Measurements from ENCODE around the gene TEX51.

Gene TEX51

DNA sequence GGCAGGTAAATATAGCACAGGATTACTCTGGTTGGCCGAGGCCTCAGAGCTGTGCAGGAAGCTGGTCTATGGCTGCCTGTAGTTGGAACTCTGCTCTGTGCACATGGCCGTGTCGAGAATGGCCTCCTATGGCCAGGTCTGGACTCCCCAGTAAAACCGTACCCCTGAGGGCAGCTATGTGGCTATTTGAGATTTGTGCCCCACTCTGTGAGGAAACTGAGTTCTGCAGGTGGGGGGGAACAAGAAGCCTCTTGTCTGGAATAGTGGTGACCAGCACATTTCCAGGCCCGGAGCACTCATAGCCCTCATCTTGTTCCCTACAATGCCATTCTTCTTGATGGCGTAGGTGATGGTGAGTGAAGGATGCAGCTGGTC lies 15.0 kb upstream of the TEX51 start:
- no peaks in the 10 kb centered on the region for H3F3A ChIP-seq (ENCODE audit: insufficient read depth, low read length)
- H3K9me2 ChIP-seq (replicated peaks; ENCODE audit: insufficient read depth, low read length): no peaks in the 10 kb centered on the region
- no peaks in the 10 kb centered on the region for H3K4me1 ChIP-seq (ENCODE audit: low read length)
- no peak overlapping the region for H3K4me2 ChIP-seq (ENCODE audit: low read depth, low read length)
- no peak for TF ChIP-seq EZH2 (optimal IDR thresholded peaks at IDR 0.05; ENCODE audit: low read depth, low read length)
- TF ChIP-seq, protein P1, sequence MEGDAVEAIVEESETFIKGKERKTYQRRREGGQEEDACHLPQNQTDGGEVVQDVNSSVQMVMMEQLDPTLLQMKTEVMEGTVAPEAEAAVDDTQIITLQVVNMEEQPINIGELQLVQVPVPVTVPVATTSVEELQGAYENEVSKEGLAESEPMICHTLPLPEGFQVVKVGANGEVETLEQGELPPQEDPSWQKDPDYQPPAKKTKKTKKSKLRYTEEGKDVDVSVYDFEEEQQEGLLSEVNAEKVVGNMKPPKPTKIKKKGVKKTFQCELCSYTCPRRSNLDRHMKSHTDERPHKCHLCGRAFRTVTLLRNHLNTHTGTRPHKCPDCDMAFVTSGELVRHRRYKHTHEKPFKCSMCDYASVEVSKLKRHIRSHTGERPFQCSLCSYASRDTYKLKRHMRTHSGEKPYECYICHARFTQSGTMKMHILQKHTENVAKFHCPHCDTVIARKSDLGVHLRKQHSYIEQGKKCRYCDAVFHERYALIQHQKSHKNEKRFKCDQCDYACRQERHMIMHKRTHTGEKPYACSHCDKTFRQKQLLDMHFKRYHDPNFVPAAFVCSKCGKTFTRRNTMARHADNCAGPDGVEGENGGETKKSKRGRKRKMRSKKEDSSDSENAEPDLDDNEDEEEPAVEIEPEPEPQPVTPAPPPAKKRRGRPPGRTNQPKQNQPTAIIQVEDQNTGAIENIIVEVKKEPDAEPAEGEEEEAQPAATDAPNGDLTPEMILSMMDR (IDR thresholded peaks at IDR 0.05; ENCODE audit: low read length): no peak
- no peak for TF ChIP-seq EZH2phosphoT487 (IDR thresholded peaks at IDR 0.05; ENCODE audit: low read length)
- no peaks in the 10 kb centered on the region for H3K27me3 ChIP-seq (replicated peaks; ENCODE audit: insufficient read depth, low read length)
- H3K4me3 ChIP-seq (ENCODE audit: low read length): no peak overlapping the region
- no peaks in the 10 kb centered on the region for H3K9me3 ChIP-seq (replicated peaks; ENCODE audit: insufficient read depth, low read length)
- DNase-seq: no peak
- H3K27ac ChIP-seq (ENCODE audit: low read length): no peak overlapping the region
- no peak overlapping the region for H3K9ac ChIP-seq (ENCODE audit: low read length)
- no peaks in the 10 kb centered on the region for H4K20me1 ChIP-seq (ENCODE audit: insufficient read depth, low read length)
- H3K79me2 ChIP-seq (ENCODE audit: low read length): no peaks in the 10 kb centered on the region
- no peaks in the 10 kb centered on the region for H3K36me3 ChIP-seq (replicated peaks; ENCODE audit: insufficient read depth, low read length)
- no peak overlapping the region for H2AFZ ChIP-seq (ENCODE audit: low read length)

DNA sequence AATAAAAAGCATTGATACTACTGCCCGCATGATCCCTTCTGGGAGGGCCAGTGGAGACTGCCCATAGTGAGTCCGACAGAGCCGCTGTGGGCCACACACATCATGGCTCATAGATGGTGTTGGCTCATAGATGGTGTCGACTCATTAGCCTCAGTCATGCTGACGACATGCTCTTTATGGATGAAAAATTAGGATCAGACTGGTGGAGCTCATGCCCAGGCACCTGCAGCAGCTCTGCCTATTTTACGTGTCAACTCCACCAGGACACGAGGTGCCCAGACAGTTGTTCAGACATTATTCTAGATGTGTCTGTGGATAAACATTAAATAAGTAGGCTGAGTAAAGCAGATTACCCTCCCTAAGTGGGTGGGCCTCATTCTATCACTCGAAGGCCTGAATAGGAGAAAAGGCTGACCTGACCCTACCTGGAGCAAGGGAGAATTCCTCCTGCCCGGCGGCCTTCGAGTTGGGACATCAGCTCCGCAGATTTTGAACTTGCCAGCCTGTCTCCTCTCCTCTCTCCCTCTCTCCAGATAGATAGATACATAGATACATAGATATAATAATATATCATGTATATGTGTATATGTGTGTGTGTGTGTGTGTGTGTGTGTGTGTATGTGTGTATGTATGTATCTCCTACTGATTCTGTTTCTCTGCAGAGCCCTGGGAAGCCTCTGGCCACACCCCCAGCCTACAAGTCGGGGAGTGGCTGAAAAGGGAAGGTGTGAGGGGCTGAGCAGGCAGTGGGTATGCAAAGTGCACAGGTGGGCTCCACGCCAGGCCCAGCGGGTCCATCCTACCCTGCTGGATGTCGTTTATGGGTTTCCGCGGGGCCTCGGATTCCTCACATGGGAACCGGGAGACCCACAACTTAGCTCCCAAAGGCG lies 13.6 kb upstream of the TEX51 start:
- TF ChIP-seq, protein P1 (IDR thresholded peaks at IDR 0.05; ENCODE audit: low read length): no peak
- TF ChIP-seq EZH2 (optimal IDR thresholded peaks at IDR 0.05; ENCODE audit: low read depth, low read length) (no peak), EZH2phosphoT487 (IDR thresholded peaks at IDR 0.05; ENCODE audit: low read length) (no peak)
- Histone ChIP-seq H3K27me3 (replicated peaks; ENCODE audit: insufficient read depth, low read length) (no peaks in the 10 kb centered on the region), H3K9ac (ENCODE audit: low read length) (no peak overlapping the region), H3K4me2 (ENCODE audit: low read depth, low read length) (no peak overlapping the region), H2AFZ (ENCODE audit: low read length) (no peak overlapping the region), H3F3A (ENCODE audit: insufficient read depth, low read length) (no peaks in the 10 kb centered on the region), H3K4me3 (ENCODE audit: low read length) (no peak overlapping the region), H3K4me1 (ENCODE audit: low read length) (no peaks in the 10 kb centered on the region), H3K27ac (ENCODE audit: low read length) (no peak overlapping the region), H3K36me3 (replicated peaks; ENCODE audit: insufficient read depth, low read length) (no peaks in the 10 kb centered on the region), H4K20me1 (ENCODE audit: insufficient read depth, low read length) (no peaks in the 10 kb centered on the region), H3K9me3 (replicated peaks; ENCODE audit: insufficient read depth, low read length) (no peaks in the 10 kb centered on the region), H3K79me2 (ENCODE audit: low read length) (no peaks in the 10 kb centered on the region), H3K9me2 (replicated peaks; ENCODE audit: insufficient read depth, low read length) (no peaks in the 10 kb centered on the region)
- no peak for DNase-seq

DNA sequence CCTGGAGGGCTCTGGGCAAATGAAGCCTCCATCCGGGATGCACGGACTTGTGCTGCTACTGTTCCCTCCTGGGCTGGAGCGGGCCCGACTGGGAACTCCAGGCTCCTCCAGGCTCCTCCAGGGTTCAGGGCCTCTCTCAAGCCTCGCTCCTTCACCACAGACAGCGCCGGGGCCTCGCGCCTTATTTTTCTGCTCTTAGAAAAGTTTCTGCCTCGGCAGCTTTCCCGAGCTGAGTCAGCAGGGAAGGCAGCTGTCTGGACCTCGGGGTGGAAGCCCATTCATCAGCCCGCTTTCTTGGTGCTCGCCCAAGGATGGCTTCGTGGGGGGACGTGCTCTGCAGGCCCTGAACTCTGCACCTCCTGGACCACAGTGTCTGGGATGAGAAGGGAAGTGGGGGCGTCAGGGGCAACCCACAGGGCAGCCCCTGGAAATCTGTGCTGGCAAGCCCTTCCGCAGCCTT lies 12.9 kb upstream of the TEX51 start:
- 0 out of 2 replicates have a peak overlapping the region, but pooled peaks have one; percentile 0 for H2AFZ ChIP-seq (ENCODE audit: low read length)
- no peak overlapping the region for H3K27ac ChIP-seq (ENCODE audit: low read length)

More for the DNA sequence above, 12.9 kb upstream of the TEX51 start:
- DNase-seq: no peak
- TF ChIP-seq, protein P1 (IDR thresholded peaks at IDR 0.05; ENCODE audit: low read length): no peak
- TF ChIP-seq EZH2phosphoT487 (IDR thresholded peaks at IDR 0.05; ENCODE audit: low read length): no peak
- TF ChIP-seq EZH2 (optimal IDR thresholded peaks at IDR 0.05; ENCODE audit: low read depth, low read length): no peak
- Histone ChIP-seq H3K79me2 (ENCODE audit: low read length) (no peaks in the 10 kb centered on the region), H3K9me2 (replicated peaks; ENCODE audit: insufficient read depth, low read length) (no peaks in the 10 kb centered on the region), H3K4me2 (ENCODE audit: low read depth, low read length) (no peak overlapping the region), H3K27me3 (replicated peaks; ENCODE audit: insufficient read depth, low read length) (no peaks in the 10 kb centered on the region), H3K9ac (ENCODE audit: low read length) (no peak overlapping the region), H3K36me3 (replicated peaks; ENCODE audit: insufficient read depth, low read length) (no peaks in the 10 kb centered on the region), H3K4me3 (ENCODE audit: low read length) (no peak overlapping the region), H3K4me1 (ENCODE audit: low read length) (no peaks in the 10 kb centered on the region), H4K20me1 (ENCODE audit: insufficient read depth, low read length) (no peaks in the 10 kb centered on the region), H3F3A (ENCODE audit: insufficient read depth, low read length) (no peaks in the 10 kb centered on the region), H3K9me3 (replicated peaks; ENCODE audit: insufficient read depth, low read length) (no peaks in the 10 kb centered on the region)
